ENCODE data around the gene TP73. TPM values are rescaled to one million over a fixed set of nuclear protein-coding genes. Genes with fewer than 3 reads are reported as not detected.

The TP73 gene
- total RNA-seq, 4 donors from 2014 or later = 0.30 to 0.76 TPM; not detected in 2

- no peak for DNase-seq
- intact Hi-C loops (cut with DNase I; ENCODE audit: low total_unique reads) = no loop called here
- Histone ChIP-seq H3K4me3 (no peak overlapping the region), H3K27me3 (no peaks in the 10 kb centered on the region), H3K27ac (no peak overlapping the region), H3K36me3 (no peaks in the 10 kb centered on the region), H3K4me1 (no peaks in the 10 kb centered on the region), H3K9me3 (no peaks in the 10 kb centered on the region)
- TF ChIP-seq POLR2A (IDR thresholded peaks at IDR 0.05) = no peak
- TF ChIP-seq CTCF (IDR thresholded peaks at IDR 0.05) = no peak
These were observed 131.5 kb downstream of the TP73 start for GRCh38 chr1:3783651-3784474.

GRCh38 chr1:3785045-3785444, 132.7 kb downstream of the TP73 start:
- DNase-seq = no peak
- TF ChIP-seq CTCF (IDR thresholded peaks at IDR 0.05) = no peak
- no peak for TF ChIP-seq POLR2A (IDR thresholded peaks at IDR 0.05)
- no peaks in the 10 kb centered on the region for H3K36me3 ChIP-seq
- H3K27ac ChIP-seq = no peak overlapping the region
- no peak overlapping the region for H3K4me3 ChIP-seq
- H3K27me3 ChIP-seq = no peaks in the 10 kb centered on the region
- intact Hi-C loops (cut with DNase I; ENCODE audit: low total_unique reads) = no loop called here
- H3K4me1 ChIP-seq = no peaks in the 10 kb centered on the region
- H3K9me3 ChIP-seq = no peaks in the 10 kb centered on the region

GRCh38 chr1:3785456-3786157, 133.3 kb downstream of the TP73 start:
- Histone ChIP-seq H3K36me3 (no peaks in the 10 kb centered on the region), H3K27me3 (no peaks in the 10 kb centered on the region), H3K4me1 (peaks cover 0 to 4% of the 10 kb centered on the region in 2 donors), H3K27ac (no peak overlapping the region), H3K9me3 (no peaks in the 10 kb centered on the region), H3K4me3 (no peak overlapping the region)
- intact Hi-C loops (cut with DNase I; ENCODE audit: low total_unique reads) = no loop called here
- DNase-seq = no peak
- TF ChIP-seq POLR2A (IDR thresholded peaks at IDR 0.05) = no peak
- no peak for TF ChIP-seq CTCF (IDR thresholded peaks at IDR 0.05)

Small RNA genes within 50 kb of the gene (small RNA-seq; reads per million reads assigned to genes)
- gene RF02197 (not detected), gene RN7SL574P (not detected)

Other genes with a start within 250 kb of the TP73 start
- 1 to 10 TPM in 2 of 4 donors, under 1 TPM in 1, not detected in 1; 0.29 to 2.3 (median 1.2) TPM for gene ARHGEF16, start 197.9 kb upstream of the TP73 start, total RNA-seq
- gene MEGF6, start 41.0 kb upstream of the TP73 start, total RNA-seq = 10 to 100 TPM in 3 of 4 donors, under 1 TPM in 1; 0.88 to 69.0 (median 36.9) TPM
- gene TPRG1L, start 27.5 kb upstream of the TP73 start, total RNA-seq = 10 to 100 TPM; 18.7 to 43.4 (median 29.6) TPM
- gene WRAP73, start 2.4 kb upstream of the TP73 start, total RNA-seq = 10 to 100 TPM in 3 of 4 donors, 1 to 10 TPM in 1; 4.6 to 31.7 (median 25.0) TPM
- gene CCDC27, start 99.9 kb downstream of the TP73 start, total RNA-seq = not detected
- gene SMIM1, start 120.2 kb downstream of the TP73 start, total RNA-seq = 10 to 100 TPM in 1 of 4 donors, 1 to 10 TPM in 1, not detected in 2; 4.4 to 15.4 TPM
- gene LRRC47, start 144.0 kb downstream of the TP73 start, total RNA-seq = 10 to 100 TPM; 19.0 to 44.7 (median 37.4) TPM
- 10 to 100 TPM; 10.5 to 43.2 (median 22.1) TPM for gene CEP104, start 204.7 kb downstream of the TP73 start, total RNA-seq
- 10 to 100 TPM in 2 of 4 donors, 1 to 10 TPM in 1, under 1 TPM in 1; 0.51 to 17.9 (median 9.3) TPM for gene DFFB, start 205.0 kb downstream of the TP73 start, total RNA-seq
- 10 to 100 TPM in 2 of 4 donors, 1 to 10 TPM in 2; 6.4 to 41.9 (median 17.5) TPM for gene C1orf174, start 247.8 kb downstream of the TP73 start, total RNA-seq